Kidney epithelial cell (primary cell): ENCODE measurements around the gene NRSN1. TPM values are rescaled to one million over a fixed set of nuclear protein-coding genes. Genes with fewer than 3 reads are reported as not detected.

Experiments
- DNase-seq: peaks from one replicate; pipeline ENCODE4 v3.0.0-alpha.2; 2010; ENCODE audit warnings: low read depth
- H3K27me3 ChIP-seq: 2 replicates; pipeline ENCODE4 v1.6.0; 2011; ENCODE audit warnings: low read length; ENCODE audit not compliant: control insufficient read depth, insufficient read depth
- H3K36me3 ChIP-seq: 2 replicates; pipeline ENCODE4 v1.5.1; 2011; ENCODE audit warnings: low read length; ENCODE audit not compliant: control insufficient read depth, insufficient read depth
- H3K4me3 ChIP-seq: 2 replicates; pipeline ENCODE4 v1.5.1; 2011; ENCODE audit warnings: low read depth, mild to moderate bottlenecking, control low read depth, low read length
- CTCF ChIP-seq: IDR thresholded peaks from 2 replicates; pipeline ENCODE4 v1.5.1; 2011; ENCODE audit warnings: mild to moderate bottlenecking, moderate library complexity, low read length, control low read depth, inconsistent platforms; ENCODE audit not compliant: insufficient read depth, poor library complexity, severe bottlenecking
- total RNA-seq: library from RNA; depleted of rRNA; stranded (reverse); fragments of >200 nt; gene quantifications from 2 replicates; pipeline ENCODE4 v1.2.3, GENCODE V29; 2015

Gene NRSN1
- total RNA-seq, 1 donor from 2014 or later, result not detected

GRCh38 chr6:24195836-24196597 is 70.0 kb downstream of the NRSN1 start:
- no peak for DNase-seq
- Histone ChIP-seq H3K27me3 (no peaks in the 10 kb centered on the region), H3K4me3 (no peak overlapping the region), H3K36me3 (peaks cover 1% of the 10 kb centered on the region)
- TF ChIP-seq CTCF, result no peak

Other genes with a start within 250 kb of the NRSN1 start
- gene DCDC2, start 231.8 kb downstream of the NRSN1 start, total RNA-seq, result 37.1 and 43.9 TPM in 2 replicates